ENCODE data around the gene CCDC50.

GRCh38 chr3:191321019-191321767, 8.0 kb upstream of the CCDC50 start:
- no peak for TF ChIP-seq ISL1 (CRISPR knock-in tag; IDR thresholded peaks at IDR 0.05)
- no peak for TF ChIP-seq ARNTL (CRISPR knock-in tag; IDR thresholded peaks at IDR 0.05; ENCODE audit: borderline replicate concordance, low read depth)
- TF ChIP-seq CREB5 (CRISPR knock-in tag; IDR thresholded peaks at IDR 0.05; ENCODE audit: low read depth), result no peak
- no peak for TF ChIP-seq PATZ1 (CRISPR knock-in tag; IDR thresholded peaks at IDR 0.05; ENCODE audit: borderline replicate concordance)
- no peak for TF ChIP-seq SNAI2 (CRISPR knock-in tag; IDR thresholded peaks at IDR 0.05)
- no peak for TF ChIP-seq TSHZ2 (CRISPR knock-in tag; IDR thresholded peaks at IDR 0.05)
- no peak for TF ChIP-seq ZNF70 (CRISPR knock-in tag; IDR thresholded peaks at IDR 0.05)
- TF ChIP-seq TCF4 (CRISPR knock-in tag; IDR thresholded peaks at IDR 0.05; ENCODE audit: borderline replicate concordance), result no peak
- TF ChIP-seq RARB (CRISPR knock-in tag; IDR thresholded peaks at IDR 0.05), result no peak
- TF ChIP-seq ZFP3 (CRISPR knock-in tag; IDR thresholded peaks at IDR 0.05), result no peak
- no peak for TF ChIP-seq BACH2 (CRISPR knock-in tag; IDR thresholded peaks at IDR 0.05; ENCODE audit: borderline replicate concordance)
- TF ChIP-seq ESRRG (CRISPR knock-in tag; IDR thresholded peaks at IDR 0.05), result no peak
- TF ChIP-seq TOX (CRISPR knock-in tag; IDR thresholded peaks at IDR 0.05; ENCODE audit: borderline replicate concordance), result no peak
- TF ChIP-seq ZC3H10 (CRISPR knock-in tag; IDR thresholded peaks at IDR 0.05), result no peak

Measured in SK-N-SH treated with all-trans-retinoic acid at 6 μM for 48 hours (cell line).